ENCODE results near the gene PNP. TPM values are rescaled to one million over a fixed set of nuclear protein-coding genes. Genes with fewer than 3 reads are reported as not detected.

Gene PNP
- total and polyA plus RNA-seq, 2 of the 8 experiments (the other 6 are each of a cell fraction or from before 2014, with no cell fraction given), result 108 to 130 TPM

DNA sequence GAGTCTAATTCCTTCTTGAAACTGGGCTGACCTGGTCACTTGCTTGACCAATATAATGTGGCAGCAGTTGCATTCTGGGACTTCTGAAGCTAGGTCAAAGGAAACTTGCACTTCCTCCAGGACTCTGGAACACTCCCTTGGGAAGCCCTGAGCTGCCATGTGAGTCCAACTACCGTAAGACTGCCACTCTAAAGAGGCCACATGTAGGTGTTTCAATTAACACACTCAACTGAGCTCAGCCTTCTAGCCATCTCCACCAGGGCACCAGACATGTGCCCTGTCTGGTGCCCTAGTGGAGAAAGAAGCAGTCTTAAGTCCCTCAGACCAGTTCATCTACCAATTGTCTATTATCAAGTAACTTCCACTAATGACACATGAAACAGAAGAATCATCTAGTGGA lies 49.8 kb upstream of the PNP start (continued):
- TF ChIP-seq CEBPB (IDR thresholded peaks at IDR 0.05; ENCODE audit: low read depth, low read length), result no peak
- TF ChIP-seq RNF2 (IDR thresholded peaks at IDR 0.05; ENCODE audit: borderline replicate concordance, low read depth, low read length, missing control alignments, poor library complexity, severe bottlenecking), result no peak
- no peak for TF ChIP-seq CHD1 (IDR thresholded peaks at IDR 0.05; ENCODE audit: low read depth, low read length)
- no peak for TF ChIP-seq NRF1 (IDR thresholded peaks at IDR 0.05; ENCODE audit: low read depth, low read length)
- TF ChIP-seq, protein P1, sequence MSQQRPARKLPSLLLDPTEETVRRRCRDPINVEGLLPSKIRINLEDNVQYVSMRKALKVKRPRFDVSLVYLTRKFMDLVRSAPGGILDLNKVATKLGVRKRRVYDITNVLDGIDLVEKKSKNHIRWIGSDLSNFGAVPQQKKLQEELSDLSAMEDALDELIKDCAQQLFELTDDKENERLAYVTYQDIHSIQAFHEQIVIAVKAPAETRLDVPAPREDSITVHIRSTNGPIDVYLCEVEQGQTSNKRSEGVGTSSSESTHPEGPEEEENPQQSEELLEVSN (IDR thresholded peaks at IDR 0.05), result no peak
- no peak for TF ChIP-seq CTCF (IDR thresholded peaks at IDR 0.05; ENCODE audit: control extremely low read depth in 1 of 3, insufficient read depth in 1 of 3, low read depth in 1 of 3, low read length in 3 of 3)
- TF ChIP-seq RAD21 (IDR thresholded peaks at IDR 0.05 in 1 of 2, conservative IDR thresholded peaks at IDR 0.05 in 1 of 2; ENCODE audit: low read depth in 2 of 2, low read length in 2 of 2), result no peak
